Thyroid gland (tissue), 4 donors: Measurements from ENCODE around the gene DOCK1. TPM values are rescaled to one million over a fixed set of nuclear protein-coding genes. Genes with fewer than 3 reads are reported as not detected.

ENCODE experiments used
- DNase-seq, 2 donors: peaks; one replicate each; pipeline ENCODE4 v3.0.0-alpha.2; 2019
- H3K27ac ChIP-seq, 3 donors: fragments of 200-600 bp; sonication (generic); 1 replicate in 2 of 3; 2 replicates in 1 of 3; pipeline ENCODE4 v1.5.1; 2016 to 2019; ENCODE audit warnings: mild to moderate bottlenecking in 1 of 3, moderate library complexity in 1 of 3
- H3K27me3 ChIP-seq: fragments of 200-600 bp; sonication (generic); one replicate; pipeline ENCODE4 v1.5.1; 2019
- H3K36me3 ChIP-seq, 2 donors: fragments of 200-600 bp; sonication (generic); one replicate each; pipeline ENCODE4 v1.5.1; 2016 to 2019
- H3K4me1 ChIP-seq, 2 donors: fragments of 200-600 bp; sonication (generic); one replicate each; pipeline ENCODE4 v1.5.1; 2017 to 2019
- H3K4me3 ChIP-seq, 3 donors: fragments of 200-600 bp; sonication (generic); replicated peaks in 1 of 3; 1 replicate in 2 of 3; 2 replicates in 1 of 3; pipeline ENCODE4 v1.5.1; 2016; ENCODE audit warnings: mild to moderate bottlenecking in 1 of 3
- H3K9me3 ChIP-seq: fragments of 200-600 bp; sonication (generic); one replicate; pipeline ENCODE4 v1.5.1; 2017
- CTCF ChIP-seq, 6 experiments: fragments of 200-600 bp in 3 of 6; fragments of 450-650 bp in 3 of 6; sonication (generic) in 3 of 6; IDR thresholded peaks; one replicate each; pipeline ENCODE4 v1.5.1; 2016 to 2019; ENCODE audit warnings: antibody characterized with exemption in 6 of 6, mild to moderate bottlenecking in 2 of 6, inconsistent platforms in 1 of 6, moderate library complexity in 1 of 6
- POLR2A ChIP-seq, 2 donors: fragments of 450-650 bp; IDR thresholded peaks; one replicate each; pipeline ENCODE4 v1.6.1; 2017; ENCODE audit warnings: antibody characterized with exemption in 2 of 2, mild to moderate bottlenecking in 2 of 2, moderate library complexity in 1 of 2
- WGBS, 2 donors: methylation state at CpG; one replicate each; pipeline ENCODE4 v1.1.5; 2017; 5-methylcytosine and 5-hydroxymethylcytosine counted together
- intact Hi-C: fragments of 100-400 bp; cut with DNase I; formaldehyde crosslinking; loops from one replicate; pipeline ENCODE4 v1.15.1; 2023
- total RNA-seq, 4 donors: library from RNA; depleted of rRNA; stranded (reverse); fragments of >200 nt; gene quantifications; one replicate each; pipeline ENCODE4 v1.2.3, GENCODE V29; 2016

The DOCK1 gene
- total RNA-seq, 4 donors from 2014 or later = 89.7 to 217 (median 112) TPM

- intact Hi-C loops = no loop called here
- TF ChIP-seq POLR2A (IDR thresholded peaks at IDR 0.05) (no peak), CTCF (IDR thresholded peaks at IDR 0.05) (no peak)
- 93 to 99% methylated on average over 8 of the region's 8 CpGs for WGBS, 2 donors
Observed at GRCh38 chr10:127028556-127028955, 123.3 kb downstream of the DOCK1 start.

GRCh38 chr10:127029061-127029460 is 123.8 kb downstream of the DOCK1 start:
- no peak for TF ChIP-seq POLR2A (IDR thresholded peaks at IDR 0.05)
- TF ChIP-seq CTCF (IDR thresholded peaks at IDR 0.05) = no peak
- Histone ChIP-seq H3K4me3 (no peak overlapping the region), H3K27me3 (no peaks in the 10 kb centered on the region), H3K4me1 (no peaks in the 10 kb centered on the region), H3K27ac (no peak overlapping the region), H3K9me3 (no peaks in the 10 kb centered on the region), H3K36me3 (peaks cover 41 to 62% of the 10 kb centered on the region in 2 donors)
- WGBS, 2 donors = 97% methylated on average over 8 of the region's 8 CpGs
- DNase-seq = no peak
- intact Hi-C loops = no loop called here

More at GRCh38 chr10:127028556-127028955, 123.3 kb downstream of the DOCK1 start:
- no peaks in the 10 kb centered on the region for H3K9me3 ChIP-seq
- no peak overlapping the region for H3K27ac ChIP-seq
- H3K4me1 ChIP-seq = no peaks in the 10 kb centered on the region
- H3K4me3 ChIP-seq = no peak overlapping the region
- no peaks in the 10 kb centered on the region for H3K27me3 ChIP-seq
- H3K36me3 ChIP-seq = peaks cover 41 to 62% of the 10 kb centered on the region in 2 donors
- DNase-seq = no peak

- intact Hi-C loops = no loop called here
- Histone ChIP-seq H3K9me3 (no peaks in the 10 kb centered on the region), H3K4me3 (no peak overlapping the region), H3K4me1 (no peaks in the 10 kb centered on the region), H3K36me3 (peaks cover 26 to 51% of the 10 kb centered on the region in 2 donors), H3K27ac (no peak overlapping the region), H3K27me3 (no peaks in the 10 kb centered on the region)
- WGBS, 2 donors = 80 to 87% methylated on average over 12 of the region's 12 CpGs
- no peak for TF ChIP-seq POLR2A (IDR thresholded peaks at IDR 0.05)
- no peak for TF ChIP-seq CTCF (IDR thresholded peaks at IDR 0.05)
- no peak for DNase-seq
Observed at GRCh38 chr10:127033216-127034033, 128.2 kb downstream of the DOCK1 start.

- Histone ChIP-seq H3K36me3 (peaks cover 29 to 58% of the 10 kb centered on the region in 2 donors), H3K4me1 (no peaks in the 10 kb centered on the region)
Observed at GRCh38 chr10:127034034-127034633, 128.9 kb downstream of the DOCK1 start.

More at GRCh38 chr10:127034034-127034633, 128.9 kb downstream of the DOCK1 start:
- DNase-seq = no peak
- H3K9me3 ChIP-seq = no peaks in the 10 kb centered on the region
- no peak overlapping the region for H3K4me3 ChIP-seq
- H3K27me3 ChIP-seq = no peaks in the 10 kb centered on the region
- WGBS, 2 donors = 82 to 83% methylated on average over 7 of the region's 7 CpGs
- intact Hi-C loops = no loop called here
- H3K27ac ChIP-seq = no peak overlapping the region
- TF ChIP-seq CTCF (IDR thresholded peaks at IDR 0.05) (no peak), POLR2A (IDR thresholded peaks at IDR 0.05) (no peak)
